HFF-Myc (cell line): ENCODE results near the gene MKI67.

ENCODE experiments used
- DNase-seq: peaks from one replicate; pipeline ENCODE4 v3.0.0-alpha.2; 2011; ENCODE audit warnings: low read depth; ENCODE audit errors: extremely low read depth
- H3K4me3 ChIP-seq: replicated peaks from 2 replicates; pipeline ENCODE4 v1.5.1; 2011; ENCODE audit warnings: low read depth, mild to moderate bottlenecking, control low read depth, low read length
- CTCF ChIP-seq: IDR thresholded peaks from 2 replicates; pipeline ENCODE4 v1.5.1; 2012; ENCODE audit warnings: mild to moderate bottlenecking, low read depth, low read length, control low read depth; ENCODE audit errors: missing control alignments

MKI67 gene

GRCh38 chr10:128092454-128092853, 33.8 kb downstream of the MKI67 start:
- no peak for TF ChIP-seq CTCF
- H3K4me3 ChIP-seq = no peak overlapping the region
- no peak for DNase-seq

GRCh38 chr10:128091636-128092210, 34.5 kb downstream of the MKI67 start:
- no peak for TF ChIP-seq CTCF
- no peak overlapping the region for H3K4me3 ChIP-seq
- no peak for DNase-seq

- no peak for TF ChIP-seq CTCF
- no peak for DNase-seq
- no peak overlapping the region for H3K4me3 ChIP-seq
These were observed 38.1 kb downstream of the MKI67 start for GRCh38 chr10:128087884-128088709.

- DNase-seq = no peak
- H3K4me3 ChIP-seq = no peak overlapping the region
- no peak for TF ChIP-seq CTCF
These were observed 38.9 kb downstream of the MKI67 start for GRCh38 chr10:128087146-128087883.

GRCh38 chr10:128086003-128086863, 40.0 kb downstream of the MKI67 start:
- DNase-seq = no peak
- no peak overlapping the region for H3K4me3 ChIP-seq
- TF ChIP-seq CTCF = no peak

- H3K4me3 ChIP-seq = no peak overlapping the region
- DNase-seq = no peak
- TF ChIP-seq CTCF = no peak
These were observed 41.2 kb downstream of the MKI67 start for GRCh38 chr10:128084991-128085390.
